Activated CD4-positive, alpha-beta T cell treated with anti-CD3 and anti-CD28 coated beads, Interleukin-2, Interleukin-4, amounts not matched to agents 100 ng/mL and 50 ng/mL, durations not matched to agents 16 hours and 8 hours (primary cell): Measurements from ENCODE around the gene IRGQ.
"Not testable (repeated sequence)": the region's sequence is repeated elsewhere in the genome, so short reads cannot be mapped to it uniquely, and the experiment has no call there.

Experiments used
- DNase-seq: peaks from one replicate; pipeline ENCODE4 v3.0.0-alpha.2; 2020; ENCODE audit warnings: low spot score

IRGQ gene

GRCh38 chr19:43574424-43575155, 21.3 kb downstream of the IRGQ start:
- no peak for DNase-seq

DNA sequence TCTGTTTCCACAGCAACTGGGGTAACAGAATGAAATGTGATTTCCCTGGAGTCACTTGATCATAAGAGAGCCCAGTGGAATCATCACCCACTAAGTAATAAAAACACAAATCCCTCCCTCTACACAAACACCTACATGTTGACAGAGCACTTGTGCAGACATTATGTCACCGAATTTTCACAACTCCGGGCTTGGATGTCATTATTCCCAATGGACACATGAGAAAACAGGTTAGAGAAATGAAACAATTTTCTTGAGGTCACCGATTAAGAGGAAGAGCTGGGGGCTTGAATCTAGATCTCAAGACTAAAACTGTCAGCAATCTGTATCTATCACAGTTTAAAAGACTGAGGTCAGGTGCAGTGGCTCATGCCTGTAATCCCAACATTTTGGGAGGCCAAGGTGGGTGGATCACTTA, 23.8 kb downstream of the IRGQ start:
- no peak for DNase-seq

GRCh38 chr19:43570174-43570791, 25.7 kb downstream of the IRGQ start:
- no peak for DNase-seq

DNA sequence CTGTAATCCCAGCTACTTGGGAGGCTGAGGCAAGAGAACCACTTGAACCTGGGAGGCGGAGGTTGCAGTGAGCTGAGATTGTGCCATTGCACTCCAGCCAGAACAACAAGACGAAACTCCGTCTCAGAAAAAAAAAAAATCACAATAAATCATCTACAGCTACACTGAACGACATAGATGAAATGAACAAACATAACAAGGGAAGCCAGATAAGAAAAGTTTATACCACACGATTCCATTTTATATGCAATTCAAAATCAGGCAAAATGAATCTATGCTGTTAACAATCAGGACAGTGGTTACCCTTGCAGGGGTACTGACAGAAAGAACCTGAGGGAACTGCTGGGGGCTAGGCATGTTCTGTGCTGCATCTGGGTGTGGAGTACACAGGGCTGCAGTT, 26.3 kb downstream of the IRGQ start:
- no peak for DNase-seq

DNA sequence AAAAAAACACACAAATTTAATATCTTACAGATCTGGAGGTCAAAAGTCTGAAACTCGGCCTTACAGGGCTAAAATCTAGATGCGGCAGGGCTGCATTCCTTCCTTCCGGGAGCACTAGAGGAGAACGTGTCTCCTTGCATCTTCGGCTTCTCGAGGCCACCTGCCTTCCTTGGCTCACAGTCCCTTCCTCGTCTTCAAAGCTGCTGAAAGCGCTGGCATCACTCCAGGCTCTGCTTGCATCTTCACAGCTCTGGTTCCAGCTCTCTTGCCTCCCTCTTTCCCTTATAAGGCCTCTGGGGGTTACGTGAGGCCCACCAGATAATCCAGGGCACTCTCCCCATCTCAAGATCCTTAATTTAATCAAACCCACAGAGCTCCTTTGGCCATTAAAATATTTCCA, 31.1 kb downstream of the IRGQ start:
- DNase-seq, result no peak

GRCh38 chr19:43563816-43564457, 32.0 kb downstream of the IRGQ start:
- no peak for DNase-seq

DNA sequence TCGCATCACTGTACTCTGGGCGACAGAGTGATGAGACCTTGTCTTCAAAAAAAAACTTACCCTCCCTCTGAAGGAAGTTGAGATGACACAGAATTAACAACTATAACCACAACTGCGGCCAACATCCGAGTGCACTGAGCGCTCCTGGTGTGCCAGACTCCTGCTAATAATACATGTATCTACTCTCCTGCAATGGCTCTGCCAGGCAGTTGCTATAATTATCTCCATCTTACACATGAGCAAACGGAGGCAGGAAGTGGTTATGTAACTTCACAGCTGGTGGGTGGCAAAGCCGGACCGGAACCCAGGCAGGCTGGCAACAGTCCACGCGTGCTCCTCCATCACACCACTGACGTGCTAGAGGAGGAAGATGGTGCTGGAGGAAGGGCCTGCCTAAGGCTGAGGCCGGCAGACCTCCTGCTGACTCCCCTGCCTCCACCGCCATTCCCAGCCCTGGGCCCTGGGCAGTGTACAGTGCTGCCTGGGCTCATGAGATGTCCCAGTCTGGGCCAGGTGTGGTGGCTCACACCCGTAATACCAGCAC, 33.2 kb downstream of the IRGQ start:
- peak; percentile 86 for DNase-seq

GRCh38 chr19:43562226-43562697, 33.7 kb downstream of the IRGQ start:
- no peak for DNase-seq

- no peak for DNase-seq
These were observed 34.6 kb downstream of the IRGQ start for GRCh38 chr19:43561139-43561970.

GRCh38 chr19:43560687-43561086, 35.2 kb downstream of the IRGQ start:
- DNase-seq, result no peak

DNA sequence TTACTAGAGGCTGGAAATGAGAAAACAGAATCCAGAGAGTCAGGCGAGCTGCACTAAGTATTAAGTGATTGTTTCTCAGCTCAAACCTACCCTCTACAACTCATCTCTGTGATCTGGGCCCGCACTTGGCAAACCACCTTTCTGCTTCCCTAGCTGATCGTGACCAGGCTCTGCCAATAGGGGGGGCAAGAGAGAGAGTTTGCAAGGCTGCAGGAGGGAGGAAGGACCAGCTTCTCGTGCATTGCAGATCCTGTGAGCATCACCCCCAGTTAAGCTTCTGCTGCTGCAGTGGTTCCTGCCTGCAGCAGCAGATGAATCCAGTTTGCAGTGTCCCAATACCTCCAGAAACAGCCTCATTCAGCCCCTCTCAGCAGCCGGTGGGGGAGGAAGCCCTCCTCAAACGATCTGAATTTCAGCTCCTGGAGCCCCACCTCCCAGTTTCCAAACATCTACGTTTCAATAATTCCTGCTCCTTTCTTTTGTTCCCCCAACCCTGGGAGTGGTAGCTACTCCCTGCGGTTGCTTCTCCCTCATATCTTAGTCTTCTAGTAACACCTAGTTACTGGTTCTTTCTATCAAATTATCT, 40.7 kb downstream of the IRGQ start:
- peak; percentile 85 for DNase-seq

DNA sequence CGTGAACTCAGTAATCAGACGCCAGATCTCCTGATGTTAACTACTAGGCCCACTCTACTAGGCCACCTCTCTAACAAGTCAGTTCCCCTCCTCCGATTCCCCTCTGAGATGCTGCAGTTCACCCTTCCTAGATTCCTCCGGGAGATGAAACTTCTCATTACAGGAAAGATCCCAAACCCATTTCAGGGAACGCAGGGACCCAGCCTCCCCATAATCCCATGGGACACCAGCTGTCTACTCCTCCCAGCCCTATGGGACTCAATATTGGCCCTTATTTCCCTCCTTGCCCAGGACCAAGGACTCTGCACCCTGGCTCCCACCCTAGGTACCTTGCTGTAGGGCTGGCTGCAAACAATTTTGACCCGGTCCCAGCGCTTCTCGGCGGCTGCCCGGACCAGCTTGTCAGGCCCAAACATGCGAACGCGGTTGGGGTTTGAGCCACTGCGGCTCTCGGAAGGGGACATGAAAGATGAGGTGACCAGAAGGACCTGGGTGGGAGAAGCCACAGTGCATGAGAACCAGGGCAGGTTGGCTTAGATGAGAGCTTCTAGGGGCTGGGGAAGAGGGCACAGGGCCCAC, 41.5 kb downstream of the IRGQ start:
- DNase-seq, result no peak

GRCh38 chr19:43553656-43554055, 42.3 kb downstream of the IRGQ start:
- DNase-seq, result no peak

DNA sequence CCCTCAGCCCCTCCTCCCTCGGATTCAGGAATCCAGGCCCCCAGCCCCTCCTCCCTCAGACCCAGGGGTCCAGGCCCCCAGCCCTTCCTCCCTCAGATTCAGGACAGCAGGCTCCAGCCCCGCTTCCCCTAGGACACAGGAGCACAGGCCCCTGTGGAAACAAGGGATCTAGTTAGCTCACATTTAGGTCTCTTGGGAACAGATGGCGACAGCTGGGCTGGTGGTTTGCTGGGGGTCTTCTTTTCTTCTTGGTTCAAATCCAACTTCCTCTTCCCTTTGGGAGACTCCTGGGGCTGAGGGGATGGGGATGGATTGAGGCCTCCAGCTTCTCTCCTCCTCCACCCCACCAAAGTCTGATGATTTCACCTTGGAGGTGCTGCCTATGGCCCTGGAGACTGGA, 43.3 kb downstream of the IRGQ start:
- no peak for DNase-seq

GRCh38 chr19:43552198-43552450, 43.8 kb downstream of the IRGQ start:
- no peak for DNase-seq

GRCh38 chr19:43551399-43552197, 44.3 kb downstream of the IRGQ start:
- no peak for DNase-seq

DNA sequence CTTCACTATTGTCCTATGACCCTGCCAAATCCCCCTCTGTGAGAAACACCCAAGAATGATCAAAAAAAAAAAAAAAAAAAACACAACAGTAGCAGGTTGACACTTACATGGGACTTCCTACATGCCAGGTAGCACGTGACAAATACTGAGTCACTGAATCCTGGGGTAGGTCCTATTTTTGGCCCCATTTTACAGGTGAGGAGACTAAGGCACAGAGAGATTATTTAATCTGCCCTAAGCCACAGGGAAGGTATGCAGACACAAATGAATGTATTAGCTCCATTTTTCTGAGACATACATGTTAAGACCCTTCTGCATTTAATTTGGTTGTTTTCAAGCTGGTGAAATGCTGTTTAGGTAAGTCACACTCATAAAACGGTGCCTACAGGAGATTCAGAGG, 47.2 kb downstream of the IRGQ start:
- no peak for DNase-seq

- not testable (repeated sequence) for DNase-seq
These were observed 48.0 kb downstream of the IRGQ start for GRCh38 chr19:43547926-43548325.

DNA sequence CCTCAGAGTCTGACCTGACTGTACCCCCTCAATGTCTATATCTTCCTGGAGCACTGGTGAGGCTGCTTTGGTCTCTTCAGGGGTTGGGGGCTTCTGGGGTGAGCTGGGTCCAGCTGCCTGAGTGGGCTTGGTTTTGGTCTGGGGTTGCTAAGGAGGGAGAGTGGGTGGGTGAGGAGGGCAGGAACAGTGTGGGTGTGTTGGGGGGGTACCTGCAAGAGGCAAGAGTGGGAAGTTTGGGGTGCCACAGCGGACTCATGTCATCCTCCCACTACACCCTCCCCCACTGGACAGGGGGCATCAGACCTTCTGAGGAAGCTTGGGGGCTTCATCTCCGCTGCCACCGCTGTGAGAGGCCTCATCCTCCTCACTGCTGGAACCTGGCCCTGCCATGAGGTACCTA, 49.4 kb downstream of the IRGQ start:
- DNase-seq, result no peak

GRCh38 chr19:43545981-43546380, 50.0 kb downstream of the IRGQ start:
- no peak for DNase-seq

DNA sequence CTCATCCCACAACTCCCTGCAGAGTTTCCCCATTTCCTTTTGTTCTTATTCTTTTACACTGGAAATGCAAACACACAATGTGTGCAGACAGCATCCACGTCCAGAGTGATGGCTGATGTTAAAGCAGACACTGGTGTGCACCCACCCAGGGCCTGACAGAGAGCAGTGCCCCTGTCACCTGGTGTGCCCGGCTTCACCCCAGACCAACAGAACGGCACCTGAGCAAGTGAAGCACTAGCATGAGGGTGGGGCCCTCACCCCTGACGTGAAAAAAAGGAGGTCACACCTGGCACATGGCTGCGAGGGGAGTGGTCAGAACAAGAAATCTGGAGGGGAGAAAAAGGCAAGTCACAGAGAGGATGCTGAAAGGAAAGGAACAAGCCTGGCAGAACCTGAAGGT, 50.7 kb downstream of the IRGQ start:
- no peak for DNase-seq
